ENCODE results near the gene CEP112. TPM values are rescaled to one million over a fixed set of nuclear protein-coding genes. Genes with fewer than 3 reads are reported as not detected.

Gene CEP112
- total and polyA plus RNA-seq, 9 of the 15 experiments (the other 6 are each of a cell fraction or from before 2014, with no cell fraction given), result 0.84 TPM; not detected in 8

DNA sequence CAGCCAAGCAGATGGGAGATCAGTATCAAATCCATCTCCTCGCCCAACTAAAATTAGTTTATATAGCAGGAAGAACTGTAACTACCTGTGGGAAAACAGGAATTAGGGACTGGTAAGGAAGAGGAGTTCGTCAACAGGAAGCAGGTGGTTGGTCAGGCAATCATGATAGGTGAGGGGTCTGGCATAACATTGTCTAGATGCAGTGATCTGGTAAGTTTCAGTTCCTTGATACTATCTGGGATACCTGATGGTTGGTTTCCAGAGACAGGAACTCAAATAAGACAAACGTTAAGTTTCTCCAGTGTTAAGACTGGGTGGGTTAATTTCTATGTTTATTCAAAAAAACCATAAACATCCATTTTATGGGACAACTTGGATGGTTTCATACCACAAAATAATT lies 53.8 kb downstream of the CEP112 start:
- no peak overlapping the region for H2AFZ ChIP-seq (ENCODE audit: low read depth, low read length)
- DNase-seq (ENCODE audit: extremely low read depth in 1 of 4, low spot score in 3 of 4) (no peak), ATAC-seq (no peak), FAIRE-seq (no peak)
- no peaks in the 10 kb centered on the region for H3K9me1 ChIP-seq (ENCODE audit: control insufficient read depth, insufficient read depth, low read length)
- intact Hi-C loops (cut with micrococcal nuclease), result no loop called here
- WGBS (ENCODE audit: insufficient coverage, low coverage, missing lambda C conversion rate), result 0% methylated on average over 3 of the region's 3 CpGs
- CTCF ChIA-PET (ENCODE audit: low intra/inter-chr PET ratio), result no interaction called here
- H3K4me3 ChIP-seq, result no peak overlapping the region
- POLR2A ChIA-PET, result no interaction called here
- no peaks in the 10 kb centered on the region for H4K20me1 ChIP-seq (replicated peaks; ENCODE audit: control insufficient read depth, insufficient read depth, low read length)
- H3K4me2 ChIP-seq (ENCODE audit: insufficient read depth, low read length), result no peak overlapping the region
- in situ Hi-C loops (cut with MboI), result no loop called here
- H3K36me3 ChIP-seq (ENCODE audit: control insufficient read depth, insufficient read depth, low read length), result no peaks in the 10 kb centered on the region
- H3K79me2 ChIP-seq (ENCODE audit: control insufficient read depth, insufficient read depth, low read length), result no peaks in the 10 kb centered on the region
- no peak overlapping the region for H3K9ac ChIP-seq (ENCODE audit: insufficient read depth in 1 of 2, low read depth in 2 of 2, low read length in 2 of 2)
- TF ChIP-seq ZNF639 (CRISPR knock-in tag; conservative IDR thresholded peaks at IDR 0.05 in 1 of 2, IDR thresholded peaks at IDR 0.05 in 1 of 2) (no peak), HCFC1 (IDR thresholded peaks at IDR 0.05; ENCODE audit: low read depth, low read length) (no peak), TBP (optimal IDR thresholded peaks at IDR 0.05; ENCODE audit: low read depth, low read length) (no peak), IRF9 (tag; IDR thresholded peaks at IDR 0.05) (no peak), JUNB (CRISPR knock-in tag; conservative IDR thresholded peaks at IDR 0.05) (no peak), ZNF699 (CRISPR knock-in tag; IDR thresholded peaks at IDR 0.05; ENCODE audit: insufficient replicate concordance) (no peak), SIX5 (IDR thresholded peaks at IDR 0.05; ENCODE audit: borderline replicate concordance in 1 of 2, insufficient read depth in 1 of 2, low read depth in 1 of 2, low read length in 2 of 2) (no peak), SMAD4 (CRISPR knock-in tag; conservative IDR thresholded peaks at IDR 0.05) (no peak), EP400 (IDR thresholded peaks at IDR 0.05) (no peak), NUFIP1 (IDR thresholded peaks at IDR 0.05; ENCODE audit: partially characterized antibody) (no peak), ZNF140 (CRISPR knock-in tag; IDR thresholded peaks at IDR 0.05) (no peak), CREBBP (IDR thresholded peaks at IDR 0.05; ENCODE audit: low read depth, low read length) (no peak), XRCC4 (IDR thresholded peaks at IDR 0.05; ENCODE audit: extremely low read depth, insufficient read depth, insufficient read length) (no peak)
- TF ChIP-seq, protein P1, sequence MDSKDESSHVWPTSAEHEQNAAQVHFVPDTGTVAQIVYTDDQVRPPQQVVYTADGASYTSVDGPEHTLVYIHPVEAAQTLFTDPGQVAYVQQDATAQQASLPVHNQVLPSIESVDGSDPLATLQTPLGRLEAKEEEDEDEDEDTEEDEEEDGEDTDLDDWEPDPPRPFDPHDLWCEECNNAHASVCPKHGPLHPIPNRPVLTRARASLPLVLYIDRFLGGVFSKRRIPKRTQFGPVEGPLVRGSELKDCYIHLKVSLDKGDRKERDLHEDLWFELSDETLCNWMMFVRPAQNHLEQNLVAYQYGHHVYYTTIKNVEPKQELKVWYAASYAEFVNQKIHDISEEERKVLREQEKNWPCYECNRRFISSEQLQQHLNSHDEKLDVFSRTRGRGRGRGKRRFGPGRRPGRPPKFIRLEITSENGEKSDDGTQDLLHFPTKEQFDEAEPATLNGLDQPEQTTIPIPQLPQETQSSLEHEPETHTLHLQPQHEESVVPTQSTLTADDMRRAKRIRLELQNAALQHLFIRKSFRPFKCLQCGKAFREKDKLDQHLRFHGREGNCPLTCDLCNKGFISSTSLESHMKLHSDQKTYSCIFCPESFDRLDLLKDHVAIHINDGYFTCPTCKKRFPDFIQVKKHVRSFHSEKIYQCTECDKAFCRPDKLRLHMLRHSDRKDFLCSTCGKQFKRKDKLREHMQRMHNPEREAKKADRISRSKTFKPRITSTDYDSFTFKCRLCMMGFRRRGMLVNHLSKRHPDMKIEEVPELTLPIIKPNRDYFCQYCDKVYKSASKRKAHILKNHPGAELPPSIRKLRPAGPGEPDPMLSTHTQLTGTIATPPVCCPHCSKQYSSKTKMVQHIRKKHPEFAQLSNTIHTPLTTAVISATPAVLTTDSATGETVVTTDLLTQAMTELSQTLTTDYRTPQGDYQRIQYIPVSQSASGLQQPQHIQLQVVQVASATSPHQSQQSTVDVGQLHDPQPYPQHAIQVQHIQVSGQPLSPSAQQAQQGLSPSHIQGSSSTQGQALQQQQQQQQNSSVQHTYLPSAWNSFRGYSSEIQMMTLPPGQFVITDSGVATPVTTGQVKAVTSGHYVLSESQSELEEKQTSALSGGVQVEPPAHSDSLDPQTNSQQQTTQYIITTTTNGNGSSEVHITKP (IDR thresholded peaks at IDR 0.05; ENCODE audit: partially characterized antibody), result no peak
- no peaks in the 10 kb centered on the region for H3K4me1 ChIP-seq (replicated peaks in 1 of 2; ENCODE audit: control insufficient read depth in 2 of 2, insufficient read depth in 2 of 2, low read length in 2 of 2)
- no peaks in the 10 kb centered on the region for H3K9me3 ChIP-seq (replicated peaks; ENCODE audit: control insufficient read depth, insufficient read depth, low read depth, low read length)
- no TSS peak for BruUV-seq (replicated peaks)
- no peak overlapping the region for H3K27ac ChIP-seq (ENCODE audit: extremely low read depth, low read depth, low read length)
- no peaks in the 10 kb centered on the region; a peak in 1 of 5 replicates for H3K27me3 ChIP-seq (ENCODE audit: control insufficient read depth in 2 of 2, insufficient read depth in 2 of 2, low read length in 2 of 2)
